GM12878 (cell line): ENCODE measurements around the gene KCNQ1. TPM values are rescaled to one million over a fixed set of nuclear protein-coding genes. Genes with fewer than 3 reads are reported as not detected.

Experiments used
- ATAC-seq: fragments of 200-7000 bp; cut with Tn5 transposase; 3 replicates; pipeline ENCODE4 v1.9.1; 2020; ENCODE audit warnings: mild to moderate bottlenecking, moderate library complexity
- BruUV-seq: library from RNA; stranded (reverse); fragments of 400-500 nt; replicated peaks from 2 replicates; lab custom pipeline; 2021; lab: Mats Ljungman, UMichigan
- CTCF ChIA-PET: fragments of 300-600 bp; sonication (Branson Sonifier 250); formaldehyde crosslinking; extraction: SDS; loops from one replicate; lab custom pipeline; 2021; ENCODE audit warnings: inconsistent platforms; lab: Yijun Ruan, JAX
- POLR2A ChIA-PET: fragments of 350-600 bp; formaldehyde crosslinking; extraction: SDS; loops from one replicate; lab custom pipeline; 2021; ENCODE audit warnings: inconsistent platforms; lab: Charles Lee
- RAD21 ChIA-PET: fragments of 300-600 bp; sonication (Branson Sonifier 250); formaldehyde crosslinking; loops from one replicate; lab custom pipeline; 2023; ENCODE audit warnings: antibody characterized with exemption; ENCODE audit not compliant: unreplicated experiment; lab: Charles Lee
- SMC1A ChIA-PET: fragments of 300-600 bp; sonication (Branson Sonifier 250); formaldehyde crosslinking; loops from one replicate; lab custom pipeline; 2023; ENCODE audit not compliant: unreplicated experiment, uncharacterized antibody; lab: Charles Lee
- DNase-seq: peaks from one replicate; pipeline ENCODE4 v3.0.0-alpha.2; 2011; ENCODE audit warnings: low read depth, low spot score
- FAIRE-seq: peaks from 3 replicates; lab custom pipeline; 2011; peaks lifted over from hg19 to GRCh38; lab: Jason Lieb, UNC
- H2AFZ ChIP-seq: 2 replicates; pipeline ENCODE4 v1.6.0; 2011; ENCODE audit warnings: low read depth, low read length, control low read depth; ENCODE audit not compliant: control insufficient read depth
- H3K27ac ChIP-seq: 2 replicates; pipeline ENCODE4 v1.5.1; 2011; ENCODE audit warnings: control low read depth; ENCODE audit not compliant: control insufficient read depth, insufficient read depth
- H3K27me3 ChIP-seq, 2 experiments: replicated peaks in 1 of 2; 2 replicates each; pipeline versions ENCODE4 v1.6.0 to v1.6.1; 2011; ENCODE audit warnings: low read length in 1 of 2; ENCODE audit not compliant: control insufficient read depth in 2 of 2, insufficient read depth in 2 of 2
- H3K36me3 ChIP-seq, 2 experiments: 2 replicates each; pipeline ENCODE4 v1.5.1; 2011; ENCODE audit warnings: low read length in 1 of 2; ENCODE audit not compliant: control insufficient read depth in 2 of 2, insufficient read depth in 2 of 2
- H3K4me1 ChIP-seq: 2 replicates; pipeline ENCODE4 v1.6.1; 2011; ENCODE audit warnings: mild to moderate bottlenecking, low read length, moderate library complexity, mixed read lengths; ENCODE audit not compliant: control insufficient read depth, insufficient read depth
- H3K4me2 ChIP-seq: 2 replicates; pipeline ENCODE4 v1.6.0; 2011; ENCODE audit warnings: control low read depth; ENCODE audit not compliant: control insufficient read depth, insufficient read depth
- H3K4me3 ChIP-seq: fragments of 200-600 bp; sonication (generic); 2 replicates; pipeline ENCODE4 v1.5.1; 2016
- H3K79me2 ChIP-seq: 2 replicates; pipeline ENCODE4 v1.6.0; 2011; ENCODE audit warnings: low read length; ENCODE audit not compliant: control insufficient read depth, insufficient read depth
- H3K9ac ChIP-seq: 2 replicates; pipeline ENCODE4 v1.8.0; 2011; ENCODE audit warnings: low read length, control low read depth, mixed read lengths; ENCODE audit not compliant: control insufficient read depth, insufficient read depth
- H3K9me3 ChIP-seq: replicated peaks from 3 replicates; pipeline ENCODE4 v1.5.1; 2011; ENCODE audit warnings: mild to moderate bottlenecking, low read length; ENCODE audit not compliant: control insufficient read depth, insufficient read depth
- H4K20me1 ChIP-seq: 2 replicates; pipeline ENCODE4 v1.6.0; 2011; ENCODE audit not compliant: control insufficient read depth, insufficient read depth
- E4F1 ChIP-seq: fragments of 450-650 bp; IDR thresholded peaks from 2 replicates; pipeline ENCODE4 v1.6.1; 2018; ENCODE audit warnings: borderline replicate concordance, mild to moderate bottlenecking; ENCODE audit not compliant: partially characterized antibody
- HDAC6 ChIP-seq: fragments of 200-600 bp; sonication (generic); IDR thresholded peaks from one replicate; pipeline ENCODE4 v1.8.0; 2017; ENCODE audit warnings: antibody characterized with exemption; ENCODE audit not compliant: unreplicated experiment
- IKZF2 ChIP-seq, 2 experiments: fragments of 450-650 bp; IDR thresholded peaks; 2 replicates each; pipeline ENCODE4 v1.6.1; 2017; ENCODE audit warnings: mild to moderate bottlenecking in 2 of 2, moderate library complexity in 2 of 2
- NKRF ChIP-seq: fragments of 450-650 bp; conservative IDR thresholded peaks from 2 replicates; pipeline ENCODE4 v1.6.1; 2017; ENCODE audit warnings: mild to moderate bottlenecking, moderate library complexity
- SREBF2 ChIP-seq: IDR thresholded peaks from 2 replicates; pipeline ENCODE4 v1.6.1; 2012; ENCODE audit warnings: mild to moderate bottlenecking, low read length
- WGBS: methylation state at CpG from one replicate; pipeline ENCODE4 v1.1.6; 2016; ENCODE audit warnings: low lambda C conversion rate; ENCODE audit not compliant: insufficient replicate concordance, insufficient coverage; ENCODE audit errors: missing lambda C conversion rate; 5-methylcytosine and 5-hydroxymethylcytosine counted together
- in situ Hi-C: fragments of 300-500 bp; cut with MboI; formaldehyde crosslinking; loops from 9 replicates; pipeline ENCODE4 v1.14.3; 2018; ENCODE audit warnings: mixed read lengths
- intact Hi-C: fragments of 100-400 bp; cut with micrococcal nuclease; formaldehyde crosslinking; loops from one replicate; pipeline ENCODE4 v1.14.2; 2022; ENCODE audit not compliant: unreplicated experiment
- polyA plus RNA-seq, 11 experiments: library from polyadenylated mRNA; depleted of rRNA in 4 of 11; unstranded in 6 of 11; stranded (reverse) in 5 of 11; fragments of >200 nt; fragmentation: Nextera tagmentation in 4 of 11; fragmentation: Illumina TruSeq in 1 of 11; extraction: Ambion mirVana in 4 of 11; extraction: Trizol in 1 of 11; gene quantifications; 1 replicate in 1 of 11; 2 replicates in 10 of 11; pipeline versions ENCODE4 v1.2.1 to v1.2.3, GENCODE V29; 2011 to 2016; ENCODE audit warnings: inconsistent platforms in 2 of 11, missing spikeins in 2 of 11, low read depth in 1 of 11
- total RNA-seq, 4 experiments: library from RNA; depleted of rRNA in 3 of 4; stranded (reverse); fragments of >200 nt in 3 of 4; fragmentation: Illumina TruSeq in 1 of 4; extraction: Trizol in 1 of 4; gene quantifications; 2 replicates each; pipeline versions ENCODE4 v1.2.1 to v1.2.3, GENCODE V29; 2013 to 2021

KCNQ1 gene
- total and polyA plus RNA-seq, 10 of the 15 experiments (the other 5 are each of a cell fraction or from before 2014, with no cell fraction given): 0.03 to 0.15 (median 0.12) TPM; not detected in 7

- TF ChIP-seq E4F1 (no peak), NKRF (0 out of 2 replicates have a peak, but pooled peaks have one; percentile 15), SREBF2 (no peak), IKZF2 (IDR thresholded peaks at IDR 0.05) (no peak)
Observed at GRCh38 chr11:2700415-2701211, 255.8 kb downstream of the KCNQ1 start (continued).

DNA sequence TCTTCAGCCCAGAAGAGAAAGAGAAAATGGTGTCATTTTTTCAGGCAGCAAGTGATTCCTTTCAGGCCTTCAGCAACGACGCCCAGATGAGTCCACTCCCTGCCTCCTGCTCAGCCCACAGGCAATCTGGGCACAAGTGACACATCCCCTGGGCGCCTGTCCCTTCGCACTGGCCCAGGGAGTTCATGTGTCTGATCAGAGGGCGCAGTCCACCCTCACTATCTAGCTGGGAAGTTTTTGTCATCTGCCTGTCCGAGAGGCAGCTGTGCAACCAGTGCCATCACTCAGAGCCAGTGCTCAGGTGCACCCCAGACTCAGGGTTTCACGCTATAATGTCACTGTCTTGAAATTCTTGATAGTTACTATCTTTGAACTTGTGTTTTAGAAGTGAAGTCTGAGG is 256.4 kb downstream of the KCNQ1 start:
- SMC1A ChIA-PET: no interaction called here
- Histone ChIP-seq H2AFZ (no peak overlapping the region), H3K36me3 (no peaks in the 10 kb centered on the region), H3K27me3 (no peaks in the 10 kb centered on the region), H4K20me1 (no peaks in the 10 kb centered on the region), H3K9ac (peak overlapping the region; percentile 81; the same call in 1 of the 2 replicates), H3K9me3 (no peaks in the 10 kb centered on the region; the same call in 2 of the 3 replicates), H3K79me2 (peaks cover 32% of the 10 kb centered on the region), H3K27ac (no peak overlapping the region), H3K4me2 (peak overlapping the region; percentile 79), H3K4me1 (no peaks in the 10 kb centered on the region; the same call in 1 of the 2 replicates), H3K4me3 (no peak overlapping the region)
- intact Hi-C loops: no loop called here
- ATAC-seq (no peak), DNase-seq (no peak), FAIRE-seq (no peak)
- BruUV-seq: TSS peak; percentile 67
- no peak for TF ChIP-seq HDAC6
- RAD21 ChIA-PET: no interaction called here
- in situ Hi-C loops: no loop called here
- WGBS: 57% methylated on average over 7 of the region's 7 CpGs
- POLR2A ChIA-PET: interaction anchor here (0.6 kb wide), 1 partner anchor 348 kb away, joined by 4 read pairs; no protein-coding TSS in a partner anchor
- CTCF ChIA-PET: no interaction called here
